Panc1 (cell line): ENCODE results near the gene POU2AF1. TPM values are rescaled to one million over a fixed set of nuclear protein-coding genes. Genes with fewer than 3 reads are reported as not detected.

Experiments
- ATAC-seq: fragments of 200-7000 bp; cut with Tn5 transposase; 2 replicates; pipeline ENCODE4 v1.9.1; 2020; ENCODE audit warnings: mild to moderate bottlenecking, moderate library complexity
- BruUV-seq: library from RNA; stranded (reverse); fragments of 400-500 nt; replicated peaks from 2 replicates; lab custom pipeline; 2021; lab: Mats Ljungman, UMichigan
- CTCF ChIA-PET: fragments of 300-600 bp; sonication (Branson Sonifier 250); formaldehyde crosslinking; loops from one replicate; lab custom pipeline; 2022; ENCODE audit warnings: antibody characterized with exemption; lab: Charles Lee
- POLR2A ChIA-PET: fragments of 300-600 bp; sonication (Branson Sonifier 250); formaldehyde crosslinking; loops from one replicate; lab custom pipeline; 2022; ENCODE audit warnings: antibody characterized with exemption; lab: Charles Lee
- DNase-seq: peaks from one replicate; pipeline ENCODE4 v3.0.0-alpha.2; 2010; ENCODE audit warnings: low read depth, low spot score
- H3K27ac ChIP-seq: 2 replicates; pipeline ENCODE4 v1.5.1; 2011; ENCODE audit warnings: mild to moderate bottlenecking, low read length, inconsistent platforms
- H3K27me3 ChIP-seq: fragments of 200-500 bp; sonication (Bioruptor generic); 2 replicates; pipeline ENCODE4 v1.6.0; 2014; ENCODE audit warnings: low read length, inconsistent platforms; ENCODE audit not compliant: control insufficient read depth, insufficient read depth
- H3K36me3 ChIP-seq: fragments of 200-500 bp; sonication (Bioruptor generic); 2 replicates; pipeline ENCODE4 v1.5.1; 2014; ENCODE audit warnings: inconsistent platforms, mild to moderate bottlenecking, low read length, moderate library complexity; ENCODE audit not compliant: control insufficient read depth, insufficient read depth
- H3K4me1 ChIP-seq: 2 replicates; pipeline ENCODE4 v1.5.1; 2011; ENCODE audit warnings: inconsistent platforms, mild to moderate bottlenecking, low read length, moderate library complexity; ENCODE audit not compliant: control insufficient read depth, insufficient read depth
- H3K4me3 ChIP-seq, 2 experiments: 2 replicates each; pipeline ENCODE4 v1.5.1; 2011 to 2012; ENCODE audit warnings: low read depth in 2 of 2, low read length in 2 of 2, mild to moderate bottlenecking in 2 of 2, inconsistent platforms in 1 of 2, moderate library complexity in 1 of 2
- H3K9me3 ChIP-seq: fragments of 200-500 bp; sonication (Bioruptor generic); 2 replicates; pipeline ENCODE4 v1.5.1; 2014; ENCODE audit warnings: low read depth, mild to moderate bottlenecking, inconsistent platforms, low read length, moderate library complexity; ENCODE audit not compliant: control insufficient read depth, insufficient read depth
- CTCF ChIP-seq: fragments of 450-650 bp; IDR thresholded peaks from 2 replicates; pipeline ENCODE4 v1.5.1; 2017; ENCODE audit warnings: mild to moderate bottlenecking
- POLR2AphosphoS5 ChIP-seq: IDR thresholded peaks from 2 replicates; pipeline ENCODE4 v1.6.1; 2012; ENCODE audit warnings: mild to moderate bottlenecking, low read depth, low read length, moderate library complexity
- REST ChIP-seq, 2 experiments: IDR thresholded peaks; 2 replicates each; pipeline ENCODE4 v1.6.1; 2011 to 2012; ENCODE audit warnings: low read depth in 2 of 2, control low read depth in 1 of 2, low read length in 1 of 2, mild to moderate bottlenecking in 1 of 2, moderate library complexity in 1 of 2; ENCODE audit not compliant: insufficient read depth in 1 of 2
- SIN3A ChIP-seq: IDR thresholded peaks from 2 replicates; pipeline ENCODE4 v1.6.1; 2012; ENCODE audit warnings: low read depth, mild to moderate bottlenecking, low read length, moderate library complexity, borderline replicate concordance; ENCODE audit not compliant: insufficient read depth
- TCF7L2 ChIP-seq: IDR thresholded peaks from 2 replicates; pipeline ENCODE4 v1.6.1; 2011; ENCODE audit warnings: mild to moderate bottlenecking, low read depth, low read length, inconsistent platforms
- in situ Hi-C: cut with HindIII; loops from 2 replicates; pipeline ENCODE4 v1.10.0; 2016; ENCODE audit warnings: low sequenced_read_pairs, low pct_unique_long_range_greater_than_20kb
- intact Hi-C: fragments of 100-400 bp; cut with micrococcal nuclease; formaldehyde crosslinking; loops from one replicate; pipeline ENCODE4 v1.10.0; 2022; ENCODE audit not compliant: unreplicated experiment
- total RNA-seq: library from RNA; stranded (reverse); gene quantifications from one replicate; pipeline ENCODE4 v1.2.1, GENCODE V29; 2021; ENCODE audit not compliant: unreplicated experiment

Gene POU2AF1
- total RNA-seq, 1 experiment from 2014 or later = 0.18 TPM

- no peak overlapping the region for H3K27ac ChIP-seq
- POLR2A ChIA-PET = no interaction called here
- H3K27me3 ChIP-seq = no peaks in the 10 kb centered on the region; the same call in 1 of the 2 replicates
- CTCF ChIA-PET = no interaction called here
- no peaks in the 10 kb centered on the region for H3K9me3 ChIP-seq
- H3K4me1 ChIP-seq = no peaks in the 10 kb centered on the region
- DNase-seq (no peak), ATAC-seq (no peak)
- TF ChIP-seq SIN3A (no peak), POLR2AphosphoS5 (no peak), REST (IDR thresholded peaks at IDR 0.05; ENCODE audit: insufficient read depth in 1 of 2, low read depth in 2 of 2, low read length in 1 of 2) (no peak), TCF7L2 (no peak), CTCF (no peak)
- intact Hi-C loops = no loop called here
- H3K4me3 ChIP-seq = no peak overlapping the region
- no peaks in the 10 kb centered on the region for H3K36me3 ChIP-seq
- no TSS peak for BruUV-seq
- in situ Hi-C loops = no loop called here
These were observed 43.5 kb downstream of the POU2AF1 start for GRCh38 chr11:111335549-111335948.

- DNase-seq (no peak), ATAC-seq (no peak)
- no peak for TF ChIP-seq CTCF
- ChIA-PET CTCF (no interaction called here), POLR2A (no interaction called here)
- intact Hi-C loops = no loop called here
- no TSS peak for BruUV-seq
- H3K9me3 ChIP-seq = no peaks in the 10 kb centered on the region
- H3K4me3 ChIP-seq = no peak overlapping the region
- no peaks in the 10 kb centered on the region for H3K36me3 ChIP-seq
- H3K4me1 ChIP-seq = no peaks in the 10 kb centered on the region
- in situ Hi-C loops = no loop called here
- no peaks in the 10 kb centered on the region; the same call in 1 of the 2 replicates for H3K27me3 ChIP-seq
- no peak overlapping the region for H3K27ac ChIP-seq
These were observed 44.3 kb downstream of the POU2AF1 start for GRCh38 chr11:111334532-111335502.
